ENCODE data around the gene RARG.

GRCh38 chr12:53182903-53183302 is 49.1 kb downstream of the RARG start:
- TF ChIP-seq ZNF19 (tag by site-specific recombination; IDR thresholded peaks at IDR 0.05; ENCODE audit: low read depth) (no peak), CTCF (tag by site-specific recombination; IDR thresholded peaks at IDR 0.05) (no peak), ZBTB11 (tag by site-specific recombination; conservative IDR thresholded peaks at IDR 0.05; ENCODE audit: low read depth) (no peak), ZNF157 (tag by site-specific recombination; IDR thresholded peaks at IDR 0.05) (no peak), ZNF423 (tag by site-specific recombination; IDR thresholded peaks at IDR 0.05) (no peak)

Data from HEK293 (cell line).